Activated B cell treated with CpG ODN at 0.5 μM for 24 hours (primary cell): ENCODE data around the gene KATNB1. TPM values are rescaled to one million over a fixed set of nuclear protein-coding genes. Genes with fewer than 3 reads are reported as not detected.
A peak's percentile ranks its signal among the peaks of the same experiment; 100 is the strongest.

ENCODE experiments used
- ATAC-seq: fragments of 200-7000 bp; cut with Tn5 transposase; one replicate; pipeline ENCODE4 v1.10.0; 2021; ENCODE audit warnings: low read depth, mild to moderate bottlenecking, moderate library complexity
- CTCF ChIA-PET: fragments of 350-600 bp; sonication (Branson Sonifier 250); formaldehyde crosslinking; loops from one replicate; lab custom pipeline; 2021; ENCODE audit warnings: antibody characterized with exemption; lab: Charles Lee
- POLR2A ChIA-PET: fragments of 350-600 bp; sonication (Branson Sonifier 250); formaldehyde crosslinking; loops from one replicate; lab custom pipeline; 2021; ENCODE audit warnings: antibody characterized with exemption; lab: Charles Lee
- DNase-seq: peaks from one replicate; pipeline ENCODE4 v3.0.0; 2022
- H3K27ac Mint-ChIP-seq: one replicate; pipeline ENCODE4 v1.8.0; 2020; ENCODE audit warnings: mixed read lengths
- H3K27me3 Mint-ChIP-seq: one replicate; pipeline ENCODE4 v1.8.0; 2021; ENCODE audit warnings: mixed read lengths
- H3K36me3 Mint-ChIP-seq: one replicate; pipeline ENCODE4 v1.8.0; 2021; ENCODE audit warnings: low read depth, mixed read lengths
- H3K4me1 Mint-ChIP-seq: one replicate; pipeline ENCODE4 v1.8.0; 2021; ENCODE audit warnings: mixed read lengths
- H3K4me3 Mint-ChIP-seq: one replicate; pipeline ENCODE4 v1.8.0; 2020; ENCODE audit warnings: mild to moderate bottlenecking, mixed read lengths
- H3K9me3 Mint-ChIP-seq: one replicate; pipeline ENCODE4 v1.8.0; 2020; ENCODE audit warnings: mixed read lengths
- CTCF ChIP-seq: fragments of 200-600 bp; IDR thresholded peaks from one replicate; pipeline ENCODE4 v1.8.0; 2022; ENCODE audit warnings: antibody characterized with exemption, mild to moderate bottlenecking
- intact Hi-C: fragments of 100-400 bp; cut with micrococcal nuclease; formaldehyde crosslinking; loops from one replicate; pipeline ENCODE4 v1.15.1; 2024
- total RNA-seq: library from RNA; stranded (reverse); gene quantifications from 2 replicates; pipeline ENCODE4 v1.2.3, GENCODE V29; 2022

The KATNB1 gene
- total RNA-seq = 16.8 and 19.4 TPM in 2 replicates

- peaks cover 2% of the 10 kb centered on the region for H3K9me3 Mint-ChIP-seq
- ATAC-seq (no peak), DNase-seq (no peak)
- no peak for TF ChIP-seq CTCF
- ChIA-PET POLR2A (interaction anchor here (0.5 to 2.6 kb wide), 14 partner anchors 12 to 894 kb away, joined by 3 to 12 read pairs (median 4); partner anchors contain the start of genes CCDC102A, CFAP20, CIAPIN1 and CNOT1), CTCF (interaction anchor here (0.7 to 1.0 kb wide), 5 partner anchors 16 to 200 kb away, joined by 3 to 4 read pairs (median 3); no protein-coding TSS in a partner anchor)
- peak within 1 kb of the TSS; percentile 98 for H3K27ac Mint-ChIP-seq
- no peaks in the 10 kb centered on the region for H3K27me3 Mint-ChIP-seq
- intact Hi-C loops = loop anchor here (1.0 to 10.0 kb wide), 16 partner anchors 21 to 1311 kb away; partner anchors contain the start of genes AMFR, ARL2BP, CCDC102A and CFAP20
- H3K4me3 Mint-ChIP-seq = peak within 1 kb of the TSS; percentile 95
- peaks cover 11% of the 10 kb centered on the region for H3K36me3 Mint-ChIP-seq
- H3K4me1 Mint-ChIP-seq = peaks cover 30% of the 10 kb centered on the region
Measured at GRCh38 chr16:57735755-57736418, at the start of gene KATNB1. Gene KATNB1, plus strand, starts transcription at chr16:57735770. Its CDS starts 1,474 bp downstream, at chr16:57737244.

- H3K27me3 Mint-ChIP-seq = no peaks in the 10 kb centered on the region
- H3K4me1 Mint-ChIP-seq = peaks cover 22% of the 10 kb centered on the region
- H3K9me3 Mint-ChIP-seq = no peaks in the 10 kb centered on the region
- DNase-seq = no peak
- ATAC-seq = no peak
- intact Hi-C loops = no loop called here
- no peaks in the 10 kb centered on the region for H3K36me3 Mint-ChIP-seq
- TF ChIP-seq CTCF = no peak
- H3K27ac Mint-ChIP-seq = no peak overlapping the region
- H3K4me3 Mint-ChIP-seq = no peak overlapping the region
- ChIA-PET CTCF (no interaction called here), POLR2A (no interaction called here)
Measured at GRCh38 chr16:57686577-57686976, 49.0 kb upstream of the KATNB1 start.

- POLR2A ChIA-PET = no interaction called here
- CTCF ChIA-PET = no interaction called here
- no peak for ATAC-seq
- intact Hi-C loops = no loop called here
- Mint-ChIP-seq H3K36me3 (no peaks in the 10 kb centered on the region), H3K4me3 (no peak overlapping the region), H3K27ac (peak overlapping the region; percentile 20), H3K4me1 (peaks cover 22% of the 10 kb centered on the region), H3K27me3 (no peaks in the 10 kb centered on the region), H3K9me3 (no peaks in the 10 kb centered on the region)
- no peak for TF ChIP-seq CTCF
- DNase-seq = no peak
Measured at GRCh38 chr16:57687363-57687929, 48.1 kb upstream of the KATNB1 start.

- H3K4me1 Mint-ChIP-seq = peaks cover 22% of the 10 kb centered on the region
- peak overlapping the region; percentile 20 for H3K27ac Mint-ChIP-seq
- no peak for TF ChIP-seq CTCF
- CTCF ChIA-PET = no interaction called here
- ATAC-seq (no peak), DNase-seq (no peak)
- intact Hi-C loops = no loop called here
- H3K27me3 Mint-ChIP-seq = no peaks in the 10 kb centered on the region
- POLR2A ChIA-PET = no interaction called here
- H3K36me3 Mint-ChIP-seq = no peaks in the 10 kb centered on the region
- H3K9me3 Mint-ChIP-seq = no peaks in the 10 kb centered on the region
- H3K4me3 Mint-ChIP-seq = no peak overlapping the region
Measured at GRCh38 chr16:57688487-57688986, 47.0 kb upstream of the KATNB1 start.
